ENCODE measurements around the gene CELA2A. TPM values are rescaled to one million over a fixed set of nuclear protein-coding genes. Genes with fewer than 3 reads are reported as not detected.

Gene CELA2A
- polyA plus RNA-seq, 3 donors, result not detected

DNA sequence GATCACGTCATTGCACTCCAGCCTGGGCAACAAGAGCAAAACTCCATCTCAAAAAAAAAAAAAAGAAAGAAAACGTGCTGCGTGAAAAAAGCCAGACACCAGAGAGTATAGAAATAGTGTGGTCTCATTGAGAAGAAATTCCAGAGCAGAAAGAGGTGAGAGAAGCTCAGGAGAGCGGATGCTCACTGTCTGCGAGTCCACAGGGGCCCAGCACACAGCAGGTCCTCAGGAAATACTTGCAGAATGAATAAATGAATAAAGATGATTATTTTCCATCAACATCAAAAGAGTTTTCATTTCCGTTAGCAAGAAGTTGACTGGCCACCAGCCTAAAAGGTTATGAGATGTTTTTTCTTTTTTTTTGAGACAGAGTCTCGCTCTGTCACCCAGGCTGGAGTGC lies 53.1 kb downstream of the CELA2A start:
- Mint-ChIP-seq H3K36me3 (peaks cover 51 to 70% of the 10 kb centered on the region in 2 donors), H3K27ac (no peak overlapping the region), H3K4me3 (no peak overlapping the region), H3K4me1 (no peaks in the 10 kb centered on the region), H3K27me3 (ENCODE audit: low read depth in 3 of 3) (peaks cover 0 to 4% (median 0%) of the 10 kb centered on the region in 3 donors), H3K9me3 (no peaks in the 10 kb centered on the region)
- TF ChIP-seq, protein P1, sequence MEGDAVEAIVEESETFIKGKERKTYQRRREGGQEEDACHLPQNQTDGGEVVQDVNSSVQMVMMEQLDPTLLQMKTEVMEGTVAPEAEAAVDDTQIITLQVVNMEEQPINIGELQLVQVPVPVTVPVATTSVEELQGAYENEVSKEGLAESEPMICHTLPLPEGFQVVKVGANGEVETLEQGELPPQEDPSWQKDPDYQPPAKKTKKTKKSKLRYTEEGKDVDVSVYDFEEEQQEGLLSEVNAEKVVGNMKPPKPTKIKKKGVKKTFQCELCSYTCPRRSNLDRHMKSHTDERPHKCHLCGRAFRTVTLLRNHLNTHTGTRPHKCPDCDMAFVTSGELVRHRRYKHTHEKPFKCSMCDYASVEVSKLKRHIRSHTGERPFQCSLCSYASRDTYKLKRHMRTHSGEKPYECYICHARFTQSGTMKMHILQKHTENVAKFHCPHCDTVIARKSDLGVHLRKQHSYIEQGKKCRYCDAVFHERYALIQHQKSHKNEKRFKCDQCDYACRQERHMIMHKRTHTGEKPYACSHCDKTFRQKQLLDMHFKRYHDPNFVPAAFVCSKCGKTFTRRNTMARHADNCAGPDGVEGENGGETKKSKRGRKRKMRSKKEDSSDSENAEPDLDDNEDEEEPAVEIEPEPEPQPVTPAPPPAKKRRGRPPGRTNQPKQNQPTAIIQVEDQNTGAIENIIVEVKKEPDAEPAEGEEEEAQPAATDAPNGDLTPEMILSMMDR (IDR thresholded peaks at IDR 0.05), result no peak
- no peak for DNase-seq
- intact Hi-C loops (cut with micrococcal nuclease), result loop anchor here in 1 of 2 donors (10.0 kb wide), 1 partner anchor 185 kb away; no protein-coding TSS in a partner anchor
- no CpG with 5 or more reads among the region's 7 CpGs for WGBS (ENCODE audit: insufficient coverage)
- Histone ChIP-seq H4K20me1 (ENCODE audit: insufficient read depth, low read length) (peaks cover 9% of the 10 kb centered on the region), H3K4me3 (replicated peaks in 1 of 3; ENCODE audit: low read depth in 2 of 3, low read length in 3 of 3) (no peak overlapping the region), H3K27me3 (ENCODE audit: control insufficient read depth in 2 of 2, insufficient read depth in 2 of 2, low read length in 2 of 2) (no peaks in the 10 kb centered on the region), H3K4me2 (replicated peaks; ENCODE audit: extremely low read depth, low read length, poor library complexity, severe bottlenecking) (no peak overlapping the region), H3K27ac (ENCODE audit: low read depth in 1 of 2, low read length in 2 of 2) (no peak overlapping the region), H3K4me1 (ENCODE audit: control insufficient read depth in 1 of 2, insufficient read depth in 2 of 2, low read length in 2 of 2) (no peaks in the 10 kb centered on the region), H3K9ac (ENCODE audit: insufficient read depth, low read length, poor library complexity, severe bottlenecking) (no peak overlapping the region), H3K79me2 (ENCODE audit: insufficient read depth, low read length) (no peaks in the 10 kb centered on the region), H3K9me3 (replicated peaks in 1 of 2; ENCODE audit: control insufficient read depth in 1 of 2, insufficient read depth in 1 of 2, low read length in 2 of 2) (no peaks in the 10 kb centered on the region), H3K36me3 (replicated peaks in 1 of 2; ENCODE audit: control insufficient read depth in 1 of 2, insufficient read depth in 2 of 2, low read length in 2 of 2) (peaks cover 35 to 61% of the 10 kb centered on the region in 2 donors), H2AFZ (ENCODE audit: insufficient read depth, low read depth, low read length, poor library complexity, severe bottlenecking) (no peak overlapping the region)

DNA sequence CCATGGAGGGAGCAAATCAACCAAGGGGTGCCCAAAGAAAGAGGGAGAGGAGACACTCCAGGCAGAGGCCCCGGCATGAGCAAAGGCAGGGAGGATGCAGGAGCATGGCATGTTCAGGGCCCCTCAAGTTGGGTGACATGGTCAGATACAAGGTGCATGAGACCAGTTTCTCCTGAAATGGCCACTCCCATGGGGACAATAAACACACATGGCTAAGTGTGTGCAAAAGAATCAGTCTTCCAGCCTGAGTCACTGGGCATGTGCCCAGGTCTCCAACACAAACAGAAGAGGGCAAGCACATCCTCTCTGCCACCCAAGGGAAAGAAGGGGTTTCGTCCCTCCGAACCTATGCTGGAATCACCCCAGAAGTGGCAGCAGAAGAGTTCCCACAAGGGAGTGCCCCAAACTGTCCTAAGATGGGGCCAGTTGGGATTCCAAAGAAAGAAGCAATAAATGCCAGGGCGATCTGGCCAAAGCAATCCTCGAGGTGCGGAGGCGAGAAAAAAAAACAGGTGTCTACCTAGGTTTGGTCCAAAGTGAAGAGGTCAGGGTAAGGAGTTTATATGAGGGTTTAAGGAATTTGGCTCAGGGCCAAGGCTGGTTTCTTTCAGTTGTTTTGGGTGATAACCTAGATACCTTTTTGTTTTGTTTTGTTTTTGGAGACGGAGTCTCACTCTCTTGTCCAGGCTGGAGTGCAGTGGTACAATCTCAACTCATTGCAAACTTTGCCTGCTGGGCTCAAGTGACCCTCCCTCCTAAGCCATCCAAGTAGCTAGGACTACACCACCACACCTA lies 54.3 kb downstream of the CELA2A start:
- Mint-ChIP-seq H3K27ac (peak overlapping the region in 1 of 7 donors; percentile 60), H3K4me3 (no peak overlapping the region), H3K36me3 (peaks cover 47 to 65% of the 10 kb centered on the region in 2 donors), H3K27me3 (ENCODE audit: low read depth in 3 of 3) (peaks cover 0 to 4% (median 0%) of the 10 kb centered on the region in 3 donors), H3K9me3 (no peaks in the 10 kb centered on the region), H3K4me1 (peaks cover 9% of the 10 kb centered on the region)
- Histone ChIP-seq H4K20me1 (ENCODE audit: insufficient read depth, low read length) (peaks cover 16% of the 10 kb centered on the region), H3K9me3 (replicated peaks in 1 of 2; ENCODE audit: control insufficient read depth in 1 of 2, insufficient read depth in 1 of 2, low read length in 2 of 2) (no peaks in the 10 kb centered on the region), H3K36me3 (replicated peaks in 1 of 2; ENCODE audit: control insufficient read depth in 1 of 2, insufficient read depth in 2 of 2, low read length in 2 of 2) (peaks cover 24 to 48% of the 10 kb centered on the region in 2 donors), H3K27me3 (ENCODE audit: control insufficient read depth in 2 of 2, insufficient read depth in 2 of 2, low read length in 2 of 2) (no peaks in the 10 kb centered on the region), H3K4me1 (ENCODE audit: control insufficient read depth in 1 of 2, insufficient read depth in 2 of 2, low read length in 2 of 2) (peaks cover 8 to 10% of the 10 kb centered on the region in 2 donors), H2AFZ (ENCODE audit: insufficient read depth, low read depth, low read length, poor library complexity, severe bottlenecking) (no peak overlapping the region), H3K79me2 (ENCODE audit: insufficient read depth, low read length) (no peaks in the 10 kb centered on the region), H3K27ac (ENCODE audit: low read depth in 1 of 2, low read length in 2 of 2) (no peak overlapping the region), H3K4me3 (replicated peaks in 1 of 3; ENCODE audit: low read depth in 2 of 3, low read length in 3 of 3) (no peak overlapping the region), H3K4me2 (replicated peaks; ENCODE audit: extremely low read depth, low read length, poor library complexity, severe bottlenecking) (no peak overlapping the region), H3K9ac (ENCODE audit: insufficient read depth, low read length, poor library complexity, severe bottlenecking) (no peak overlapping the region)
- DNase-seq, result no peak
- intact Hi-C loops (cut with micrococcal nuclease), result no loop called here
- 92% methylated on average over 5 of the region's 8 CpGs for WGBS (ENCODE audit: insufficient coverage)
- TF ChIP-seq, protein P1 (IDR thresholded peaks at IDR 0.05), result no peak
